HCEC 1CT (cell line): Measurements from ENCODE around the gene PRR23B.
"Not testable (repeated sequence)": the region's sequence is repeated elsewhere in the genome, so short reads cannot be mapped to it uniquely, and the experiment has no call there.

ENCODE experiments used
- DNase-seq: peaks from one replicate; pipeline ENCODE4 v3.0.0-alpha.2; 2017

PRR23B gene

GRCh38 chr3:139020868-139021234 lies at the start of gene PRR23B:
Gene PRR23B, minus strand, starts transcription at chr3:139020926. Its CDS starts 265 bp downstream, at chr3:139020661.
- no peak for DNase-seq

GRCh38 chr3:139062918-139063317 lies 42.2 kb upstream of the PRR23B start:
- no peak for DNase-seq

GRCh38 chr3:139052802-139053600 lies 32.3 kb upstream of the PRR23B start:
- no peak for DNase-seq

- no peak for DNase-seq
These were observed 23.9 kb upstream of the PRR23B start, which contains the start of gene PRR23C for GRCh38 chr3:139044366-139045210. Gene PRR23C, minus strand, starts transcription at chr3:139044892. Its CDS starts 272 bp downstream, at chr3:139044620.

- no peak for DNase-seq
These were observed 23.0 kb upstream of the PRR23B start for GRCh38 chr3:139043554-139044365.

- no peak for DNase-seq
These were observed 16.8 kb upstream of the PRR23B start for GRCh38 chr3:139037478-139037877.

- DNase-seq: no peak
These were observed 11.7 kb upstream of the PRR23B start for GRCh38 chr3:139032326-139033002.

- DNase-seq: not testable (repeated sequence)
These were observed 9.8 kb upstream of the PRR23B start for GRCh38 chr3:139030576-139030975.

- DNase-seq: no peak
These were observed 4.2 kb upstream of the PRR23B start for GRCh38 chr3:139024968-139025367.

- DNase-seq: no peak
These were observed 474 bp downstream of the PRR23B start for GRCh38 chr3:139020036-139020867.

GRCh38 chr3:139016430-139017048 lies 4.2 kb downstream of the PRR23B start:
- no peak for DNase-seq

GRCh38 chr3:139006051-139006716 lies 14.5 kb downstream of the PRR23B start, which contains the start of gene PRR23A:
Gene PRR23A, minus strand, starts transcription at chr3:139006268. Its CDS starts 0 bp downstream, at chr3:139006268.
- no peak for DNase-seq

- DNase-seq: no peak
These were observed 15.3 kb downstream of the PRR23B start for GRCh38 chr3:139005356-139005993.

GRCh38 chr3:138995706-138996105 lies 25.0 kb downstream of the PRR23B start:
- no peak for DNase-seq

- DNase-seq: no peak
These were observed 33.5 kb downstream of the PRR23B start for GRCh38 chr3:138987181-138987580.

GRCh38 chr3:138985932-138986331 lies 34.8 kb downstream of the PRR23B start:
- DNase-seq: no peak

GRCh38 chr3:138984816-138985215 lies 35.9 kb downstream of the PRR23B start:
- DNase-seq: no peak

GRCh38 chr3:138976047-138976446 lies 44.7 kb downstream of the PRR23B start:
- DNase-seq: no peak

GRCh38 chr3:138975351-138975750 lies 45.4 kb downstream of the PRR23B start:
- no peak for DNase-seq

- peak; percentile 72 for DNase-seq
These were observed 46.3 kb downstream of the PRR23B start for GRCh38 chr3:138974462-138974861.
